HepG2 (cell line): ENCODE results near the gene KIF23. TPM values are rescaled to one million over a fixed set of nuclear protein-coding genes. Genes with fewer than 3 reads are reported as not detected.

ENCODE experiments used
- ARID5B ChIP-seq: IDR thresholded peaks from 2 replicates; pipeline ENCODE4 v1.4.0; 2020; ENCODE audit warnings: mild to moderate bottlenecking, missing genetic modification reagents
- ATF6 ChIP-seq: sonication (generic); formaldehyde crosslinking; conservative IDR thresholded peaks from 2 replicates; pipeline ENCODE4 v1.4.0; 2020; ENCODE audit warnings: missing genetic modification reagents
- BHLHE40 ChIP-seq: IDR thresholded peaks from 2 replicates; pipeline ENCODE4 v1.6.1; 2011; ENCODE audit warnings: low read length, improper control_type of control experiment
- CREB3 ChIP-seq: sonication (generic); formaldehyde crosslinking; IDR thresholded peaks from 2 replicates; pipeline ENCODE4 v1.5.0; 2020; ENCODE audit warnings: missing genetic modification reagents
- NFIC ChIP-seq: IDR thresholded peaks from 2 replicates; pipeline ENCODE4 v1.6.1; 2012; ENCODE audit warnings: mild to moderate bottlenecking, low read length, inconsistent platforms
- PHF20 ChIP-seq: sonication (generic); formaldehyde crosslinking; IDR thresholded peaks from 2 replicates; pipeline ENCODE4 v1.5.0; 2020; ENCODE audit warnings: mild to moderate bottlenecking, missing genetic modification reagents
- SNAI1 ChIP-seq: sonication (generic); formaldehyde crosslinking; IDR thresholded peaks from 2 replicates; pipeline ENCODE4 v1.5.0; 2020; ENCODE audit warnings: mild to moderate bottlenecking, missing genetic modification reagents, borderline replicate concordance
- THAP8 ChIP-seq: sonication (generic); formaldehyde crosslinking; IDR thresholded peaks from 2 replicates; pipeline ENCODE4 v1.5.1; 2020; ENCODE audit warnings: missing genetic modification reagents, mild to moderate bottlenecking, borderline replicate concordance
- ZBED4 ChIP-seq: sonication (generic); formaldehyde crosslinking; IDR thresholded peaks from 2 replicates; pipeline ENCODE4 v1.4.0; 2020; ENCODE audit warnings: missing genetic modification reagents, borderline replicate concordance
- ZBTB20 ChIP-seq: sonication (generic); formaldehyde crosslinking; IDR thresholded peaks from 2 replicates; pipeline ENCODE4 v1.8.1; 2023; ENCODE audit warnings: missing genetic modification reagents, low read depth, mild to moderate bottlenecking, borderline replicate concordance
- ZBTB25 ChIP-seq: IDR thresholded peaks from 2 replicates; pipeline ENCODE4 v1.6.1; 2018; ENCODE audit warnings: missing genetic modification reagents
- ZNF460 ChIP-seq: sonication (generic); formaldehyde crosslinking; IDR thresholded peaks from 2 replicates; pipeline ENCODE4 v1.5.1; 2020; ENCODE audit warnings: missing genetic modification reagents, mild to moderate bottlenecking, borderline replicate concordance
- ZNF556 ChIP-seq: sonication (generic); formaldehyde crosslinking; IDR thresholded peaks from 2 replicates; pipeline ENCODE4 v1.4.0; 2020; ENCODE audit warnings: mild to moderate bottlenecking, missing genetic modification reagents, borderline replicate concordance
- ZNF644 ChIP-seq: IDR thresholded peaks from 2 replicates; pipeline ENCODE4 v1.6.1; 2016; ENCODE audit warnings: low read depth
- polyA plus RNA-seq, 8 experiments: library from polyadenylated mRNA; depleted of rRNA in 3 of 8; stranded (reverse) in 7 of 8; unstranded in 1 of 8; fragments of >200 nt; fragmentation: Illumina TruSeq in 4 of 8; extraction: Trizol in 4 of 8; gene quantifications; 2 replicates each; pipeline versions ENCODE4 v1.2.1 to v1.2.3, GENCODE V29; 2011 to 2016; ENCODE audit warnings: low read depth in 4 of 8, missing spikeins in 1 of 8, mixed read lengths in 1 of 8; ENCODE audit not compliant: insufficient read depth in 1 of 8
- total RNA-seq, 5 experiments: library from RNA; depleted of rRNA; stranded (reverse); fragments of >200 nt; fragmentation: Illumina TruSeq; extraction: Trizol; gene quantifications; 2 replicates each; pipeline ENCODE4 v1.2.3, GENCODE V29; 2016; ENCODE audit warnings: low read depth in 1 of 5

KIF23 gene
- total and polyA plus RNA-seq, 2 of the 13 experiments (the other 11 are each of a cell fraction or from before 2014, with no cell fraction given), result 11.3 to 38.1 TPM

GRCh38 chr15:69451951-69452691 is 38.0 kb downstream of the KIF23 start (continued):
- peak; percentile 51; the same call in 1 of the 2 replicates for TF ChIP-seq ATF6 (CRISPR knock-in tag)
- peak; percentile 14; the same call in 1 of the 2 replicates for TF ChIP-seq ZBED4 (CRISPR knock-in tag)
- TF ChIP-seq ARID5B (CRISPR knock-in tag), result no peak
- no peak for TF ChIP-seq BHLHE40
- TF ChIP-seq ZBTB25, result no peak
- TF ChIP-seq ZBTB20 (CRISPR knock-in tag), result peak; percentile 16; the same call in 1 of the 2 replicates
- no peak for TF ChIP-seq SNAI1 (CRISPR knock-in tag)
- peak; percentile 72 for TF ChIP-seq PHF20
- 0 out of 2 replicates have a peak, but pooled peaks have one; percentile 25 for TF ChIP-seq NFIC
- TF ChIP-seq THAP8 (CRISPR knock-in tag), result no peak
- 0 out of 2 replicates have a peak, but pooled peaks have one; percentile 7 for TF ChIP-seq CREB3 (CRISPR knock-in tag)
- 0 out of 2 replicates have a peak, but pooled peaks have one; percentile 24 for TF ChIP-seq ZNF644 (CRISPR knock-in tag)
- TF ChIP-seq ZNF460 (CRISPR knock-in tag), result no peak
- TF ChIP-seq ZNF556 (CRISPR knock-in tag), result peak; percentile 60; the same call in 1 of the 2 replicates
